GM18505 (cell line): ENCODE results near the gene OSCP1.

ENCODE experiments used
- ATAC-seq: cut with Tn5 transposase; IDR thresholded peaks from one replicate; pipeline ENCODE4 v1.9.1; 2021; ENCODE audit not compliant: unreplicated experiment
- POLR2A ChIP-seq: IDR thresholded peaks from 4 replicates; pipeline ENCODE4 v1.6.1; 2011; ENCODE audit warnings: borderline replicate concordance; ENCODE audit not compliant: insufficient read depth, insufficient read length; ENCODE audit errors: extremely low read depth

The OSCP1 gene

GRCh38 chr1:36466370-36467026, 16.2 kb upstream of the OSCP1 start:
- TF ChIP-seq POLR2A = no peak
- no peak for ATAC-seq

DNA sequence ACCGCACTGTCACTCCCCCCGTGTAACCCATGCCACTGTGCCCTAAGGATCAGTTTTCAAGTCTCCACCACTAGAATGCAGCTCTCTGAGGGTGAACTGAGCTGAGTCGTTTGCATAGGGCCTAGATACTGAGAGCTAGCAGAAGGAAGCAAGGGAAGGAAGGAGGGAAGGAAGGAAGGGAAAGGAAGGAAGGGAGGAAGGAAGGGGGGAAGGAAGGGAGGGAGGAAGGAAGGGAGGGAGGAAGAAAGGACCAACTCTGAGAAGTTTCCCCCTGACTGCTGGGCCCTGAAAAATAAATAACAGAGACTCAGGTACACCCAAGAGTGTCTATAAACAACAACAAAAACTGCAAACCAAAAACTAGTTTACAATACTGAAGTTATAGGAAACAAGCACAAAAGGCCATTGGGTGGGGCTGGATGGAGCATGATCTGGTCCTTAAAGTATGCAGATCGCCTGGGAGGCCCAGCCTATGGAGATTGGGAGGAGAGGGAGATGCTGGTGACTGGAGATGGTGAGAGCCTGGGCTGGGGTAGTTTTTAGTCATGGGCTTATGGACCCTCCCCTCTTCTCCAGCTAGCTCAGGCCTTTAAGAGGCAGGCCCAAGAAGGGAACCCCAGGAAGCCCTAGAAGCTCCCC, 15.6 kb upstream of the OSCP1 start:
- TF ChIP-seq POLR2A = no peak
- ATAC-seq = no peak

DNA sequence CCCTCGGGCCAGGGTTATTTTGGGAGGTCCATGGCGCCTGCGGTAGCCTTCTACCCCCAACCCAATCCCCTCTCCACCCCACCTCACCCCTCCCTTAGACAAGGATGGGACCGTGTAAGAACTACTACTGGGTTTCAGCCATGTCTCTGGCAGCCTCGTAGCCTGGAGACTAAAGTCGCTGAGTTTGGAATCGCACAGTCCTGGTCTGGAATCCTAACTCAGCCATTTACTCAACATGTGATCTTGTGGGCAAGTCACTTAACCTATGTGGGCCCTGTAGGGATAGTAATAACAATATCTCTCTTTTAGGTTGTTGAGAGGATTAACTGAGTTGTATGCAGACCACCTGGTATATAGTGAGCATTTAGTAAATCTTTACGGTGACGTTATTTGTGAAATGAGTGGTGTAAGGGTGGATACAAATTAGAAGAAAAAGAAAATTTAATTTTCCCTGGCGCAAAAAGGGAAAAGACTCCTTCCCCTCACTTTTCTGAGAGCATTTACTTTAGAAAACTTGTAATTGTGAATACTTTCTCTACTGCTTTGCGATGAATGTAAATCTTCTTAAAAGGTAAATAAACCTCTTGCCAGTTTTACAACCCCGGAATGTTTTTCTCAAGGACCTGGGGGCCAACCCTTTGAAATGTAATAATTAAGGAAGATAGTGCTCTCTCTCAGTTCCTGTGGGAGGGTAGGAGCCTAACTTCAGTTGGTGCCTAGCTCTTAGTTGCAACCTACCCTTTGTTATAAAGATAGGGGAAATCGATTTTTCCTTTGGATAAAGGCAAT, 14.5 kb upstream of the OSCP1 start:
- TF ChIP-seq POLR2A = no peak
- ATAC-seq = peak; percentile 26

GRCh38 chr1:36463803-36464604, 13.8 kb upstream of the OSCP1 start, which contains the start of gene MRPS15:
TSS of gene MRPS15 (minus strand) at chr1:36464384. CDS start at chr1:36464275, 109 bp downstream.
- peak; percentile 94 for TF ChIP-seq POLR2A
- ATAC-seq = peak; percentile 82

DNA sequence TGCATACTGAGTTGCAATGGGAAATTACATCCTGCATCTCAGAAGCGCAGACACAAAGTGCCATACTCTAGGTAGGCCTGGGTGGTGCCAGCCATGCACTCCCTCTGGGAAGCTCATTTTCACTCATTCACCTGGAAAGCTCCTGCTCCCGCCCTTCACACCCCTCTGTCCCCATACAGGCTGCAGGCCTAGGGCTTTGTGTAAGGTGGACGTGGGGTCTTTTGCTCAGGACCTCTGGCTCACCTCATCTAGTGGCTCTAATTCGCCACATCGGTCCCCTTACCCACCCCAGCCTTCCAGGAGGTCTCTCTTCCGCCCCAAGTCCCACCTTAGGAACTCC, 13.2 kb upstream of the OSCP1 start:
- ATAC-seq = no peak
- TF ChIP-seq POLR2A = no peak

- ATAC-seq = no peak
- TF ChIP-seq POLR2A = no peak
Observed at GRCh38 chr1:36458910-36459309, 8.7 kb upstream of the OSCP1 start.

DNA sequence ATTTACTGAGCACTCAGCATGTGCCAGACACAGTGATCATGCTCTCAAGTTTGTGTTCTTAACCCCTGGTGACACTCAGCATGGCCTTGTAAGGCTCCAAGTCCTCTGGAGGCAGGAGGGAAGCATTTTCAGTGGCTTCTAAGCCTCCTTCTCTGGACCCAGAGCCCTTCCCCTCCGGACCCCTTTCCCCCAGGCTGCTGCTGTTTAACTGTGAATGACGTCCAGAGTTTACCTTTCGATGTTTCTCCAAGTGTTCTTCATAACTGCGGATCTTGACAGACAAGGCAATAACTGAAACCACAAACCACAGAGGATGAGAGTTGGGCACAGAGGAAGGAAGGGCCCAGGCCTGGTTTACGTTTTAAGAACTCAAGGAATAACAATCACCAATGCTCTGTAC, 7.4 kb upstream of the OSCP1 start:
- no peak for TF ChIP-seq POLR2A
- ATAC-seq = no peak

GRCh38 chr1:36456391-36456928, 6.2 kb upstream of the OSCP1 start:
- ATAC-seq = no peak
- TF ChIP-seq POLR2A = no peak

DNA sequence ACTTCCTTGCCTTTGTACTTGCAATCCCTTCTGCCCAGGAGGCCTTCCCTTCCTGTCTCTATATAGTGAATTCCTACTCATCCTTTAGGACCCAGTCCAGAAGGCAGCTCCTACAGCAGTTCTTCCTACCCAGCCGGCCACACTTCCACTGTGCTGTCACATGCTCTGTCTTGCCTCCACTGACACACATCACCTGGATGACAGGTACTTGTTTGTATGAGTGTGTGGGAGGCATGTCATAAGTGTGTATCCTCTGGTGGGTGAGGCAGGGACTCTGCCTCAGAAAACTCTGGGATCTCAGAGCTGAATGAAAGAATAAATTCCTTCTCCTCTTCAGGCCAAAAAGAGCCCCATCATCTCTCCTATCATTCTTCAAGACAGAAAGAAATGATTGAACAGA, 5.1 kb upstream of the OSCP1 start:
- no peak for TF ChIP-seq POLR2A
- no peak for ATAC-seq

DNA sequence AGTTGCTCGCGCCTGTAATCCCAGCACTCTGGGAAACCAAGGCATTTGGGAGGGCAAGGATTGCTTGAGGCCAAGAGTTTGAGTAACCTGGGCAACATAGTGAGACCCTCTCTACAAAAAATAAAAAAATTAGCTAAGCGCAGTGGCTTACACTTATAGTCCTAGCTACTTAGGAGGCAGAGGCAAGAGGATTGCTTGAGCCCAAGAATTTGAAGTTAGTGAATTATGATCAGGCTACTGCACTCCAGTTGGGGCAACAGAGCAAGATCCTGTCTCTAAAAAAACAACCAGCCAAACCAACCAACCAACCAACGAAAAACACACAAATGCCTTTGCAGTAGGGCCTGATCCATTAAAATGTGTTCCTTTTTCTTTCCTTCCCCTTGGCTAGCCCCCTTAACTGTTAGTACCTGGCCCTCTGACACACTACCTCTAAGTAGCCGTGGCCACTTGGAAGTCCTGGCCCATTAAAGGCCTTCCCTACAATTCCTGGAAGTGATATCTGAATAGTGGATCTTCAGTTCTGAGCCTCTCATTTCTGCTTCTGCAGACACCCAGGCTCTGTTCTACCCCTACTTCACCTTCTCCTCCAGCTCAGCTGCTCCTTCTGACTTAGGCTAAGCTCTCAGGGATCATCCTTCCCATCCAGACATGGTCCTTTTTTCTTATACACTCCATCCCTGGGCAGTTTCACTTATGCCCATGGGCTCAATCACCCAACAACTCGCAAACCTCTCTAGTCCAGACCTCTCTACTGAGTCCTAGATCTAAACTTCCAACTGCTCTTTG, 3.5 kb upstream of the OSCP1 start:
- ATAC-seq = no peak

DNA sequence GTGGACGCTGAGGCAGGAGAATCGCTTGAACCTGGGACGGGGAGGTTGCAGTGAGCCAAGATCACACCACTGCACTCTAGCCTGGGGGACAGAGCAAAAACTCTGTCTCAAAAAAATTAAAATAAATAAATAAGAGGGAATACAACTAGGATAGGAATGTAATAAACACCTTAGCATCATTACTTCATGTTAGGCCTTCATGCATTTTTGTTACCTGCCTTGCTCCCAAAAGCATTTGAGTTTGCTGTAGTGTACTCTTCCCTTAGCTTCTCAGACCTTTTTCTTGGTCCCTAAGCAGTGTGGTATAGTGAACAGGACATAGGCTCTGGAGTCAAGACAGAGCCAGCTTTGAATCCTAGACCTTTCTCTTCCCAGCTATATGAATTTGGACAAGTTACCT, 2.8 kb upstream of the OSCP1 start:
- ATAC-seq = no peak

More for the DNA sequence above, 3.5 kb upstream of the OSCP1 start:
- peak; percentile 13 for TF ChIP-seq POLR2A

DNA sequence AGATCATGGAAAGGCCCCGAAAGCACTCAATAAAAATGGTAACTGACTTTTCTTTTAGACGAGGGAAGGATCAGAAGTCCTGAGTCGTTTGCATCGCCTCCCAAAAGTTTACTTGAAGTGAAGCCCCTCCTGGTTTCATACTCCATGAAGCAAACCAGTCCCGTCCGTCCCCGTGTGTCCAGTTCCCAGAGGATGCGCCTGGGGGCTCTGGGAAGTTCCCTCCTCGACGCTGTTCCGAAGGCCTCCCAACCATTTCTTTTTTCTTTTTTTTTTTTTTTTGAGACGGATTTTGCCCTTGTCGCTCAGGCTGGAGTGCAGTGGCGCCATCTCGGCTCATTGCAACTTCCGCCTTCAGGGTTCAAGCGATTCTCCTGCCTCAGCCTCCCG, 661 bp upstream of the OSCP1 start:
- TF ChIP-seq POLR2A = no peak
- ATAC-seq = no peak

More for the DNA sequence above, 2.8 kb upstream of the OSCP1 start:
- TF ChIP-seq POLR2A = no peak

- no peak for TF ChIP-seq POLR2A
- ATAC-seq = no peak
Observed at GRCh38 chr1:36448530-36449056, 1.7 kb downstream of the OSCP1 start.

GRCh38 chr1:36447450-36447849, 2.8 kb downstream of the OSCP1 start:
- ATAC-seq = no peak
- no peak for TF ChIP-seq POLR2A
